Caco-2 (cell line): Measurements from ENCODE around the gene CDH13. TPM values are rescaled to one million over a fixed set of nuclear protein-coding genes. Genes with fewer than 3 reads are reported as not detected.

Experiments
- BruUV-seq: library from RNA; stranded (reverse); fragments of 400-500 nt; replicated peaks from 2 replicates; lab custom pipeline; 2021; lab: Mats Ljungman, UMichigan
- CTCF ChIA-PET: fragments of 300-600 bp; sonication (Branson Sonifier 250); formaldehyde crosslinking; loops from one replicate; lab custom pipeline; 2022; ENCODE audit warnings: antibody characterized with exemption; lab: Charles Lee
- POLR2A ChIA-PET: fragments of 300-600 bp; sonication (Branson Sonifier 250); formaldehyde crosslinking; loops from one replicate; lab custom pipeline; 2022; ENCODE audit warnings: antibody characterized with exemption; lab: Charles Lee
- DNase-seq, 2 experiments: peaks; one replicate each; pipeline versions ENCODE4 v3.0.0 to v3.0.0-alpha.2; 2020 to 2022
- H3K27me3 ChIP-seq: replicated peaks from 2 replicates; pipeline ENCODE4 v1.6.0; 2011; ENCODE audit warnings: low read length; ENCODE audit not compliant: control insufficient read depth, insufficient read depth
- H3K36me3 ChIP-seq: 2 replicates; pipeline ENCODE4 v1.5.1; 2011; ENCODE audit warnings: low read length; ENCODE audit not compliant: control insufficient read depth, insufficient read depth
- H3K4me1 ChIP-seq: fragments of 250-450 bp; sonication (Bioruptor Pico); 2 replicates; pipeline ENCODE4 v1.5.1; 2020; ENCODE audit warnings: mild to moderate bottlenecking
- H3K4me3 ChIP-seq: 2 replicates; pipeline ENCODE4 v1.5.1; 2011; ENCODE audit warnings: low read depth, mild to moderate bottlenecking, control low read depth, low read length
- H3K9me3 ChIP-seq: fragments of 250-450 bp; sonication (Bioruptor Pico); 2 replicates; pipeline ENCODE4 v1.5.1; 2020; ENCODE audit warnings: mild to moderate bottlenecking, moderate library complexity
- H3K27ac Mint-ChIP-seq: one replicate; pipeline ENCODE4 v1.8.0; 2022; ENCODE audit warnings: mixed read lengths; ENCODE audit not compliant: unreplicated experiment
- H3K27me3 Mint-ChIP-seq: one replicate; pipeline ENCODE4 v1.8.0; 2022; ENCODE audit warnings: mixed read lengths; ENCODE audit not compliant: insufficient read depth, unreplicated experiment
- H3K36me3 Mint-ChIP-seq: one replicate; pipeline ENCODE4 v1.8.0; 2022; ENCODE audit warnings: mild to moderate bottlenecking, mixed read lengths; ENCODE audit not compliant: insufficient read depth, unreplicated experiment
- H3K4me1 Mint-ChIP-seq: one replicate; pipeline ENCODE4 v1.8.0; 2022; ENCODE audit warnings: low read depth, mixed read lengths; ENCODE audit not compliant: unreplicated experiment
- H3K4me3 Mint-ChIP-seq: one replicate; pipeline ENCODE4 v1.8.0; 2022; ENCODE audit warnings: mild to moderate bottlenecking, moderate library complexity, mixed read lengths; ENCODE audit not compliant: unreplicated experiment
- H3K9me3 Mint-ChIP-seq: one replicate; pipeline ENCODE4 v1.8.0; 2022; ENCODE audit warnings: mixed read lengths; ENCODE audit not compliant: unreplicated experiment
- CTCF ChIP-seq, 2 experiments: fragments of 200-600 bp in 1 of 2; IDR thresholded peaks; 1 replicate in 1 of 2; 2 replicates in 1 of 2; pipeline versions ENCODE4 v1.5.1 to v1.8.0; 2011 to 2022; ENCODE audit warnings: antibody characterized with exemption in 1 of 2, control low read depth in 1 of 2, inconsistent platforms in 1 of 2, low read depth in 1 of 2, low read length in 1 of 2, mild to moderate bottlenecking in 1 of 2, moderate library complexity in 1 of 2; ENCODE audit not compliant: insufficient read depth in 1 of 2, severe bottlenecking in 1 of 2, unreplicated experiment in 1 of 2
- intact Hi-C: fragments of 100-400 bp; cut with micrococcal nuclease; formaldehyde crosslinking; loops from one replicate; pipeline ENCODE4 v1.10.0; 2022; ENCODE audit not compliant: unreplicated experiment
- total RNA-seq: library from RNA; stranded (reverse); gene quantifications from 2 replicates; pipeline ENCODE4 v1.2.3, GENCODE V29; 2022

The CDH13 gene
- total RNA-seq, 1 experiment from 2014 or later, result 2.2 TPM

GRCh38 chr16:82782715-82783251 is 156.0 kb downstream of the CDH13 start:
- no peaks in the 10 kb centered on the region for H3K27me3 ChIP-seq
- no peak for DNase-seq
- Mint-ChIP-seq H3K36me3 (no peaks in the 10 kb centered on the region), H3K4me1 (no peaks in the 10 kb centered on the region), H3K27ac (no peak overlapping the region), H3K9me3 (no peaks in the 10 kb centered on the region), H3K27me3 (peaks cover 22% of the 10 kb centered on the region), H3K4me3 (no peak overlapping the region)
- H3K4me1 ChIP-seq, result no peaks in the 10 kb centered on the region
- H3K36me3 ChIP-seq, result no peaks in the 10 kb centered on the region
- POLR2A ChIA-PET, result no interaction called here
- H3K9me3 ChIP-seq, result no peaks in the 10 kb centered on the region
- no TSS peak for BruUV-seq
- H3K4me3 ChIP-seq, result no peak overlapping the region
- intact Hi-C loops, result no loop called here
- CTCF ChIA-PET, result no interaction called here
- no peak for TF ChIP-seq CTCF (IDR thresholded peaks at IDR 0.05; ENCODE audit: insufficient read depth in 1 of 2, low read depth in 1 of 2, low read length in 1 of 2, severe bottlenecking in 1 of 2, unreplicated experiment in 1 of 2)

GRCh38 chr16:82783933-82784572 is 157.3 kb downstream of the CDH13 start:
- Histone ChIP-seq H3K36me3 (no peaks in the 10 kb centered on the region), H3K27me3 (no peaks in the 10 kb centered on the region), H3K4me3 (no peak overlapping the region), H3K4me1 (no peaks in the 10 kb centered on the region), H3K9me3 (no peaks in the 10 kb centered on the region)
- no peaks in the 10 kb centered on the region for H3K36me3 Mint-ChIP-seq
- POLR2A ChIA-PET, result no interaction called here
- TF ChIP-seq CTCF (IDR thresholded peaks at IDR 0.05; ENCODE audit: insufficient read depth in 1 of 2, low read depth in 1 of 2, low read length in 1 of 2, severe bottlenecking in 1 of 2, unreplicated experiment in 1 of 2), result no peak
- no peak for DNase-seq
- intact Hi-C loops, result no loop called here
- H3K4me3 Mint-ChIP-seq, result no peak overlapping the region
- H3K27me3 Mint-ChIP-seq, result peaks cover 17% of the 10 kb centered on the region
- CTCF ChIA-PET, result no interaction called here
- no peak overlapping the region for H3K27ac Mint-ChIP-seq
- no TSS peak for BruUV-seq
- no peaks in the 10 kb centered on the region for H3K9me3 Mint-ChIP-seq
- no peaks in the 10 kb centered on the region for H3K4me1 Mint-ChIP-seq

GRCh38 chr16:82784573-82784968 is 157.8 kb downstream of the CDH13 start:
- Mint-ChIP-seq H3K27me3 (peaks cover 14% of the 10 kb centered on the region), H3K36me3 (no peaks in the 10 kb centered on the region), H3K4me1 (no peaks in the 10 kb centered on the region), H3K27ac (no peak overlapping the region), H3K9me3 (no peaks in the 10 kb centered on the region), H3K4me3 (no peak overlapping the region)
- TF ChIP-seq CTCF (IDR thresholded peaks at IDR 0.05; ENCODE audit: insufficient read depth in 1 of 2, low read depth in 1 of 2, low read length in 1 of 2, severe bottlenecking in 1 of 2, unreplicated experiment in 1 of 2), result no peak
- H3K36me3 ChIP-seq, result no peaks in the 10 kb centered on the region
- H3K4me1 ChIP-seq, result no peaks in the 10 kb centered on the region
- no peaks in the 10 kb centered on the region for H3K9me3 ChIP-seq
- no TSS peak for BruUV-seq
- POLR2A ChIA-PET, result no interaction called here
- no peaks in the 10 kb centered on the region for H3K27me3 ChIP-seq
- intact Hi-C loops, result no loop called here
- no peak for DNase-seq
- CTCF ChIA-PET, result no interaction called here
- H3K4me3 ChIP-seq, result no peak overlapping the region
